SK-N-SH treated with all-trans-retinoic acid at 6 μM for 48 hours (cell line): Measurements from ENCODE around the gene MRGPRX3.

Experiments used
- ATAC-seq: fragments of 200-7000 bp; cut with Tn5 transposase; 3 replicates; pipeline ENCODE4 v1.9.1; 2020; ENCODE audit warnings: mild to moderate bottlenecking, moderate library complexity
- ARNTL ChIP-seq: fragments of 450-650 bp; formaldehyde crosslinking; IDR thresholded peaks from 2 replicates; pipeline ENCODE4 v1.5.0; 2020; ENCODE audit warnings: low read depth, mild to moderate bottlenecking, moderate library complexity, borderline replicate concordance
- BACH2 ChIP-seq: fragments of 250-450 bp; sonication (Bioruptor Pico); IDR thresholded peaks from 2 replicates; pipeline ENCODE4 v1.9.0; 2021; ENCODE audit warnings: mild to moderate bottlenecking, borderline replicate concordance
- CREB5 ChIP-seq: fragments of 250-450 bp; sonication (Bioruptor Pico); IDR thresholded peaks from 2 replicates; pipeline ENCODE4 v1.5.1; 2020; ENCODE audit warnings: low read depth, mild to moderate bottlenecking, moderate library complexity
- CSDC2 ChIP-seq: fragments of 250-450 bp; sonication (Bioruptor Pico); IDR thresholded peaks from 2 replicates; pipeline ENCODE4 v1.5.0; 2020; ENCODE audit warnings: mild to moderate bottlenecking, moderate library complexity
- CSRNP3 ChIP-seq: fragments of 250-450 bp; sonication (Bioruptor Pico); IDR thresholded peaks from 2 replicates; pipeline ENCODE4 v1.5.1; 2021; ENCODE audit warnings: mild to moderate bottlenecking, moderate library complexity
- ESRRG ChIP-seq: fragments of 250-450 bp; sonication (Bioruptor Pico); IDR thresholded peaks from 2 replicates; pipeline ENCODE4 v1.6.1; 2021; ENCODE audit warnings: mild to moderate bottlenecking
- GLIS3 ChIP-seq: fragments of 250-450 bp; sonication (Bioruptor Pico); IDR thresholded peaks from 2 replicates; pipeline ENCODE4 v1.5.0; 2020; ENCODE audit warnings: mild to moderate bottlenecking, moderate library complexity
- OSR1 ChIP-seq: fragments of 250-450 bp; sonication (Bioruptor Pico); IDR thresholded peaks from 2 replicates; pipeline ENCODE4 v1.8.0; 2022; ENCODE audit warnings: moderate library complexity, mild to moderate bottlenecking, inconsistent platforms
- PATZ1 ChIP-seq: fragments of 250-450 bp; sonication (Bioruptor Pico); IDR thresholded peaks from 2 replicates; pipeline ENCODE4 v1.8.0; 2020; ENCODE audit warnings: mild to moderate bottlenecking, moderate library complexity, borderline replicate concordance
- POU6F1 ChIP-seq: fragments of 250-450 bp; sonication (Bioruptor Pico); IDR thresholded peaks from 2 replicates; pipeline ENCODE4 v1.8.0; 2021; ENCODE audit warnings: low read depth, mild to moderate bottlenecking, moderate library complexity, borderline replicate concordance
- PPARA ChIP-seq: fragments of 250-450 bp; sonication (Bioruptor Pico); IDR thresholded peaks from 2 replicates; pipeline ENCODE4 v1.5.0; 2020; ENCODE audit warnings: mild to moderate bottlenecking, borderline replicate concordance
- SNAI2 ChIP-seq: fragments of 250-450 bp; sonication (Bioruptor Pico); IDR thresholded peaks from 2 replicates; pipeline ENCODE4 v1.5.0; 2020; ENCODE audit warnings: mild to moderate bottlenecking, moderate library complexity
- TCF4 ChIP-seq: fragments of 250-450 bp; sonication (Bioruptor Pico); IDR thresholded peaks from 2 replicates; pipeline ENCODE4 v1.8.0; 2021; ENCODE audit warnings: mild to moderate bottlenecking, moderate library complexity, borderline replicate concordance
- TSHZ2 ChIP-seq: fragments of 250-450 bp; sonication (Bioruptor Pico); IDR thresholded peaks from 2 replicates; pipeline ENCODE4 v1.5.0; 2020; ENCODE audit warnings: mild to moderate bottlenecking, moderate library complexity
- ZC3H10 ChIP-seq: fragments of 250-450 bp; sonication (Bioruptor Pico); IDR thresholded peaks from 2 replicates; pipeline ENCODE4 v1.5.1; 2021; ENCODE audit warnings: mild to moderate bottlenecking, moderate library complexity
- ZFP3 ChIP-seq: fragments of 250-450 bp; sonication (Bioruptor Pico); IDR thresholded peaks from 2 replicates; pipeline ENCODE4 v1.5.0; 2020; ENCODE audit warnings: mild to moderate bottlenecking, moderate library complexity
- ZFP30 ChIP-seq: fragments of 450-650 bp; formaldehyde crosslinking; IDR thresholded peaks from 2 replicates; pipeline ENCODE4 v1.5.0; 2022; ENCODE audit warnings: mild to moderate bottlenecking, moderate library complexity
- ZNF565 ChIP-seq: fragments of 450-650 bp; formaldehyde crosslinking; conservative IDR thresholded peaks from 2 replicates; pipeline ENCODE4 v1.5.0; 2020; ENCODE audit warnings: low read depth, mild to moderate bottlenecking, moderate library complexity
- ZNF70 ChIP-seq: fragments of 450-650 bp; formaldehyde crosslinking; IDR thresholded peaks from 2 replicates; pipeline ENCODE4 v1.5.0; 2020; ENCODE audit warnings: mild to moderate bottlenecking, moderate library complexity
- ZNF8 ChIP-seq: fragments of 450-650 bp; formaldehyde crosslinking; IDR thresholded peaks from 2 replicates; pipeline ENCODE4 v1.5.0; 2020; ENCODE audit warnings: mild to moderate bottlenecking, moderate library complexity

The MRGPRX3 gene

GRCh38 chr11:18105802-18106574 lies 26.4 kb upstream of the MRGPRX3 start, which contains the start of gene SAAL1:
TSS of gene SAAL1 (minus strand) at chr11:18106082. CDS start at chr11:18106041, 41 bp downstream.
- peak; percentile 99 for ATAC-seq
- TF ChIP-seq ZNF8 (CRISPR knock-in tag): 0 out of 2 replicates have a peak, but pooled peaks have one; percentile 5
- no peak for TF ChIP-seq CSRNP3
- 0 out of 2 replicates have a peak, but pooled peaks have one; percentile 22 for TF ChIP-seq TSHZ2
- no peak for TF ChIP-seq PATZ1 (CRISPR knock-in tag)
- TF ChIP-seq OSR1: no peak

GRCh38 chr11:18106688-18107087 lies 25.7 kb upstream of the MRGPRX3 start:
- no peak for ATAC-seq
- TF ChIP-seq CSDC2 (CRISPR knock-in tag) (no peak), PATZ1 (CRISPR knock-in tag) (no peak), ZC3H10 (CRISPR knock-in tag) (no peak), ESRRG (CRISPR knock-in tag) (no peak), ZNF565 (no peak), TCF4 (no peak), BACH2 (no peak), ZNF70 (CRISPR knock-in tag) (no peak), OSR1 (no peak), PPARA (CRISPR knock-in tag) (no peak), SNAI2 (CRISPR knock-in tag) (no peak), CSRNP3 (no peak), CREB5 (CRISPR knock-in tag) (no peak)

GRCh38 chr11:18108254-18108653 lies 24.1 kb upstream of the MRGPRX3 start:
- no peak for ATAC-seq
- TF ChIP-seq PATZ1 (CRISPR knock-in tag) (no peak), ZFP3 (CRISPR knock-in tag) (no peak), CSDC2 (CRISPR knock-in tag) (no peak), SNAI2 (CRISPR knock-in tag) (no peak), GLIS3 (CRISPR knock-in tag) (no peak), ZFP30 (CRISPR knock-in tag) (no peak), ESRRG (CRISPR knock-in tag) (no peak), ZC3H10 (CRISPR knock-in tag) (no peak), ARNTL (CRISPR knock-in tag) (no peak), POU6F1 (CRISPR knock-in tag) (no peak)
- TF ChIP-seq, all 23 proteins: peak for 0
